ENCODE results near the gene ZNF790.
A peak's percentile ranks its signal among the peaks of the same experiment; 100 is the strongest.

Gene ZNF790

GRCh38 chr19:36837906-36838783 lies at the start of gene ZNF790:
Gene ZNF790, minus strand, starts transcription at chr19:36838387. Its CDS starts 12,768 bp downstream, at chr19:36825619.
- DNase-seq (ENCODE audit: low read depth, low spot score): peak; percentile 96

GRCh38 chr19:36876993-36877938 lies 39.1 kb upstream of the ZNF790 start:
- no peak for DNase-seq (ENCODE audit: low read depth, low spot score)

GRCh38 chr19:36851898-36852297 lies 13.7 kb upstream of the ZNF790 start:
- DNase-seq (ENCODE audit: low read depth, low spot score): no peak

GRCh38 chr19:36850559-36851442 lies 12.6 kb upstream of the ZNF790 start, which contains the start of gene ZNF345:
Gene ZNF345, plus strand, starts transcription at chr19:36850876. Its CDS starts 25,955 bp downstream, at chr19:36876831.
- peak; percentile 97 for DNase-seq (ENCODE audit: low read depth, low spot score)

GRCh38 chr19:36849701-36850558 lies 11.7 kb upstream of the ZNF790 start:
- peak; percentile 96 for DNase-seq (ENCODE audit: low read depth, low spot score)

- DNase-seq (ENCODE audit: low read depth, low spot score): no peak
Observed at GRCh38 chr19:36847968-36848367, 9.8 kb upstream of the ZNF790 start.

GRCh38 chr19:36838784-36839324 lies 667 bp upstream of the ZNF790 start:
- DNase-seq (ENCODE audit: low read depth, low spot score): no peak

- DNase-seq (ENCODE audit: low read depth, low spot score): no peak
Observed at GRCh38 chr19:36837176-36837905, 846 bp downstream of the ZNF790 start.

GRCh38 chr19:36833430-36833829 lies 4.8 kb downstream of the ZNF790 start:
- DNase-seq (ENCODE audit: low read depth, low spot score): no peak

- DNase-seq (ENCODE audit: low read depth, low spot score): no peak
Observed at GRCh38 chr19:36821758-36822157, 16.4 kb downstream of the ZNF790 start.

GRCh38 chr19:36819130-36819630 lies 19.0 kb downstream of the ZNF790 start:
- no peak for DNase-seq (ENCODE audit: low read depth, low spot score)

- no peak for DNase-seq (ENCODE audit: low read depth, low spot score)
Observed at GRCh38 chr19:36807029-36807428, 31.2 kb downstream of the ZNF790 start.

GRCh38 chr19:36805364-36805763 lies 32.8 kb downstream of the ZNF790 start:
- no peak for DNase-seq (ENCODE audit: low read depth, low spot score)

GRCh38 chr19:36797786-36798108 lies 40.4 kb downstream of the ZNF790 start:
- no peak for DNase-seq (ENCODE audit: low read depth, low spot score)

- DNase-seq (ENCODE audit: low read depth, low spot score): no peak
Observed at GRCh38 chr19:36796714-36796992, 41.5 kb downstream of the ZNF790 start.

- DNase-seq (ENCODE audit: low read depth, low spot score): peak; percentile 14
Observed at GRCh38 chr19:36791420-36792141, 46.6 kb downstream of the ZNF790 start.

GRCh38 chr19:36775768-36776167 lies 62.4 kb downstream of the ZNF790 start:
- peak; percentile 10 for DNase-seq (ENCODE audit: low read depth, low spot score)

- DNase-seq (ENCODE audit: low read depth, low spot score): no peak
Observed at GRCh38 chr19:36773223-36773579, 65.0 kb downstream of the ZNF790 start.

Measured in astrocyte of the hippocampus (primary cell).